DMS79 treated with DMSO at 0.1 percent for 48 hours (cell line): Measurements from ENCODE around the gene CDX1.

Source experiments
- DNase-seq: peaks from one replicate; lab custom pipeline; 2025; lab: John Stamatoyannopoulos, UW

The CDX1 gene

DNA sequence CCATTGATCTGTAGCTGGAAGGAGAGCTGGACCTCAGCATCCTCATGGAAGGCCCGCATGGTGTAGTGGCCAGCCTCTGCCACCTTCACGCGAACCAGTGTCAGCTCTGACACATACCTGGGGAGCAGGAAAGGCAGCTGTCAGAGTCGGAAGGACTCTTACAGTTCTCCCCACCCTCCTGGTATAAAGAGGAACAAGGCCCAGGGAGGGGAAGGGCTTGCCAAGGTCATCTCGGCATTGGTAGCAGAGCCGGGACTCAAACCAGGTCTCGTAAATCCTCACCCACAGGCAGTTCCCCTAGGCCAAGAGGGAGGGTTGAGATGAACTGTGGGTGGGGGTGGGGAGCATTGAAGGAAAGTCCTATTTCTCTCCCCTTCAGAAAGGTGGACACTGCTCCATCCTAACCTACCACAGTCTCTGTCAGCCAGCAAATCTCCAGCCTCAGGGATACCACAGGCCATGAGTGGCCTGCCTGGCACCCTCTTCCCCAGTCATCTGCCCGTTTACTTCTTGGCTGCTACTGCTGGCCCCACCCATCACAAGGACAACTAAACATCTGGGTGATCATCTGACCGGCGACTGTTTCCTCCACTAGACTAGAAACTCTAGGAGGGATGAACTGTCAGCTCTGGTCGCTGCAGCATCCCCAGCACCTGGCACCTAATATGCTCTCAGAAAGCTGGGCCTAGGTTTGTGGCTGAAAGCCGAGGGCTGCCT lies 34.4 kb upstream of the CDX1 start:
- no peak for DNase-seq

DNA sequence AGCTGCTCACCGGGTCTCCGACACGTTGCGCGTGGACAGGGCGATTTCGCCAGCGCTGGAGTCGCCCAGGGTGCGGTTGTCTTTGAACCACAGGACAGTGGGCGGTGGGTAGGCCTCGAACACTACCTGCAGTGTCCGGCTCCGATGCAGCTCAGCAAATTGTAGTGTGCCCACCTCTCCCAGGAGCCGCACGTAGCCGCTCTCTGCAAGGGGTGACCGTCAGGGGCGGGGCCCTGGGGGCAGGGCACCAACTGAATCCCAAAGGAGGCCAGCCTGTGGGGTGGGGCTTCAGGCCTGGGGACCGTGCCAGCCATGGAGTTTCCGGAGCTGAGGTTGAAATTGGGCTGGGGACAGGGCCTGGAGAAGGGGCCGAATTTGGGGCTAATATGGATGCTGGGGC lies 33.8 kb upstream of the CDX1 start:
- DNase-seq: no peak

DNA sequence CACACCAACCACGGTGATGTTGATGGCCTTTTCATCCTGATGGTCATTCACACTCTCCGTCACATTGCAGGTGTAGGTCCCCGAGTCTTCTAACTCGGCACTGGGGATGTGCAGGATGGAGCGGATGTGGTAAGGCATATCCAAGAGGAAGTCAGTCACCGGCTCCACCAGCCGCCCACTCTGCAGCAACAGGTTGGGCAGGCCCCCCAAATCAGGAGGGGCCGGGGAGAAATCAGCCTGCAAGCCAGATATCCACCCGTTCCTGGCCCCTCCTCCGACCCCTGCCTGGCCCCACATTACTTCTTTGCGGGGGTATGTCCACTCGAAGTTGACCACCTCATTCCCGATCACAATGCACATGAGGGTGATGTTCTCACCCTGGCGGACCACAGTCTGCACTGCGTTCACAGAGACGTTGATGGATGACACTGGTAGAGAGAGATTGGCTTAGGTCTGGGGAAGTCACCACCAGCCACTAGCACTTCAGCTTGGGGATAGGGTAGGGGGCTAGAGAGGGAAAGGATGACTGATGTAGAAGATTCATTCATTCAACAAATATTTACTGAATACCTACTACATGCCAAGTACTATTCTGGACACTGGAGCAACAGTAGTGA lies 32.9 kb upstream of the CDX1 start:
- no peak for DNase-seq

DNA sequence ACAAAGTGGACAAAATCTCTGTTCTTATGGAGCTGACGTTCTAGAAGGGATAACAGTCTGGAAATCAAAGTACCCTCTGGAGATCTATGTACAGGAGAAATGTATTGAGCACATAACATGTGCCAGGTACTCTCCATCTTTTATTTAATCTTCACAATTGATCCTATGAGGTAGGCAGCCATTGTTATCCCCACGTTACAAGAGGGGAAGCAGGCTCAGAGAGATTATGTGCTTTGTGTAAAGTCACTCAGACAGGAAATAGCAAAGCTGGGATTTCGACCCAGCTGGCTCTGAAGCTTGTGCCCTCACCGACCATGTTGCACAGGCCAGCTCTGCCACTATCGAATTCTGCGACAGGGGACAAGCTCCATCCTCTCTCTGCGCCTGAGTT lies 32.4 kb upstream of the CDX1 start:
- no peak for DNase-seq

DNA sequence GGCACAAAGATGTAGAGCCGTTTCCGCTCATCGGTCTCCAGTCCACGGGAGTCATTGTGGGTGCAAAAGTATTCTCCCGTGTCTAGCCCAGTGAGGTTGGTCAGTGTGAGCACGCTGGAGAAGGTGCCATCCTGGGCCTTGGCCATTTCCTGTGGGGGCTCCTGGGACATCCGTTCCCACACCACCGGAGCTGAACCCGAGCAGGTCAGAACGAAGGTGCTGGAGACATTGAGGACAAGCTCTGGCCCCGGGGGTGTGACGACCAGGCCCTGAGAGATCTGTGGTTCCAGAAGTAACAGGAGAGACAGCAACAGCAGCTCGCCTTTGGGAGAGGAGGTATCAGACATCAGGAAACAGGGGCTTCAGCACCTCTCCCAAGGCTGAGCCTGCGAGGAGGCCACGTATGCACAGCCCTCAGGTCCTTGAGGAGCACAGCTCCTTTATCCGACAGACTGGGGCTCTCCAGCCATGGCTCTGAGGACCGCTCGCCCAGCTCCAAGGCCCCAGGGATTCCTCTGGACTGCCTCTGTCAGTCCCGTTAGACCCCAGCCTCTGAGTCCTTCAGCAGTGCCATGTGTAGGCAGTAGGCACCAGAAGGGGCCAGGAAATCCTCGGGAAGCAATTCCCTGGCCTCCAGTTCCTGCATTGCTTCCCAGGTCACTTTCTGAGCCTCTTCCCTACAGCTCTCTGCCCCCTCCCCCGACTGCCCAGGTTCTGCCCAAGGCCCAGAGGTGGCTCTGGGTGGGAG lies 30.8 kb upstream of the CDX1 start:
- DNase-seq: no peak

DNA sequence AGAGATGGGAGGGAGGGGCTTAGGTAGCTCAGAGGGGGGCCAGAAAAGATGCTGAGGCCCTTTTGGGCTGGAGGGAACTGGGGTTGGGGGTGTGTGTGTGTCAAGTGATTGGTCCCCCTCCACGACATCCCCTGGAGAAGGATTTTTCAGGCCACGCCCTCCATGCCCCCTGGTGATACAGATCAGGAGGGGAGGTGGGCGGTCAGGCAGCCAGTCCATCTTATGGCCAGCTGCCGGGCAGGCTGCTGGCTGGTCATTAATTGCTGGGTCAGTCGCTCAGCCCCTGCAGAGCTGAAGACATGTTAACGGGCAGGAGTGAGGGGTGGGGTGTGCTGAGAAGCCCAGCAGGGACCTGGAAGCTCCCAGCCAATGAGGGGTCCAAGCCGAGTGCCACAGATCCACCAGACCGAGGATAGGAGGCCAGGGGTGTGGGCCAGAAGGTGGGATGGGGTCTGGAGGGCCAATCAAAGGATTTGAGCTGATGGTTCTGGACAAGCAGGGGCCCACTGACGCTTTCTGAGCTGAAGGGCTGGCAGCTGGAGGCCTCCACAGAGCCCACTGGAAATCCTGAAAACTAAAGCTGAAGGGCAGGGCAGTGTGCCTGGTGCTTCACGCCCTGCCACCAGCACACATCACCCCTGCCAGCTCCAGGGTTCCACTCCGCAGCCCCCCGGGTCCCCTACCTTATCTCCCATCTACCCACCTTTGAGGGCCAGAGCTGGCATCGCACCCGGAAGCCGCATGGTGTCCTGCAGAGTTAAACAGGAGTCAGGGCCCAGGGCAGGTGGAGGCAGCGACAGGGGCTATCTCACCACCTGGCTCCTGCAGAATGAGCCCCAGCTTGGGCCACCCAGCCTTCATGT lies 30.0 kb upstream of the CDX1 start:
- no peak for DNase-seq

DNA sequence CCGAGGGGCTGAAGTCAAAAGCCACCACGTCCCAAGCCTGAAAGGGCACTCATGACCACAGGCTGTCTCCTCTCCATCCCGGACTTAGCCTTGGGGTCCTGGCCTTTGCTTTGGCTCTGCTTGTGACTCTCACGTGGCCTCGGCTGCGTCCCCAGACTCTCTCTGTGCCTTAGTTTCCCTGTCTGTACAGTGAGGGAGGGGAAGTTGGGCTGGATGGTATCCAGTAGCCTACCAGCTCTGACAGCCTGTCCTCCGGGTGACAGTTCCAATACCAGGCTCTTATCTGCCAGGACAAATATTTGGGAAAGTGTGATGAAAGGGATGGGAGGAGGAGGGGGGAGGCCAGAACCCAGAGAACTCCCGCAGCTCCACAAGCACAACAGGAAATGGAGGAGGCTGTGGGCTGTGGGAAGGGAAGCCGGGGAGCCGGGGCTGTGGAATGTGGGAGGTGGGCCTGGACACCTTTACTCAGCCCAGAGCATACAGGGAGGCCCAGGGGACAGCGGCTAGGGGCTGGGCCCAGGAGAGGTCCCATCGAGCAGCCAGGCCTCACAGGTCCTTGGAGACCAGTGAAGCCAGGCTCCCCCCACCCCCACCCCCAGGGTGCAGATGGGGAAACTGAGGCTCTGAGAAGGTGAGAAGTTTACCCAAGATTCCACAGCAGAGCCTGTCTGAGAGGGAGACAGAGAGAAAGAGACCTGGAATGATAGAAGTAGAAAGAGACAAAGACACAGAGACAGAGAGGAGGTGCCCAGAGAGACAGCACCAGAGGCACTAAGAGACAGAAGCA lies 29.2 kb upstream of the CDX1 start:
- DNase-seq: no peak

DNA sequence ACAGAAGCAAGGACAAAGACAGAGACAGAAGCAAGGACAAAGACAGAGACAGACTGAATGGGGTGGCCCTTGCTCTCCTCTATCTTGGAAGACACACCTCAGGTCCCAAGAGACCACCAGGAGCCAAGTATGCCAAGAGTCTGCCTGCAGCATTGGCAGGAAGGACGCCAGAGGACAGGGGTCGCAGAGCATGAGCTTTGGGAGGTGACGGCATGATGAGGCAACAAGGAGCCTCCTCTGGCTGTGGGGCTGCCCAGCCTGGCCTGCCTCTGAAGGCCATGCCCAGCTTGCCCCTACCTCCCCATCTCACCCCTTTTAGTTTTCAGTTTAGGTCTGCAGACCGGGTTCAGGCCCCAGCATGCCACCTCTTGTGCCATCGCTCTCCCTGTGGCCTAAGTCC lies 28.6 kb upstream of the CDX1 start:
- DNase-seq: no peak

DNA sequence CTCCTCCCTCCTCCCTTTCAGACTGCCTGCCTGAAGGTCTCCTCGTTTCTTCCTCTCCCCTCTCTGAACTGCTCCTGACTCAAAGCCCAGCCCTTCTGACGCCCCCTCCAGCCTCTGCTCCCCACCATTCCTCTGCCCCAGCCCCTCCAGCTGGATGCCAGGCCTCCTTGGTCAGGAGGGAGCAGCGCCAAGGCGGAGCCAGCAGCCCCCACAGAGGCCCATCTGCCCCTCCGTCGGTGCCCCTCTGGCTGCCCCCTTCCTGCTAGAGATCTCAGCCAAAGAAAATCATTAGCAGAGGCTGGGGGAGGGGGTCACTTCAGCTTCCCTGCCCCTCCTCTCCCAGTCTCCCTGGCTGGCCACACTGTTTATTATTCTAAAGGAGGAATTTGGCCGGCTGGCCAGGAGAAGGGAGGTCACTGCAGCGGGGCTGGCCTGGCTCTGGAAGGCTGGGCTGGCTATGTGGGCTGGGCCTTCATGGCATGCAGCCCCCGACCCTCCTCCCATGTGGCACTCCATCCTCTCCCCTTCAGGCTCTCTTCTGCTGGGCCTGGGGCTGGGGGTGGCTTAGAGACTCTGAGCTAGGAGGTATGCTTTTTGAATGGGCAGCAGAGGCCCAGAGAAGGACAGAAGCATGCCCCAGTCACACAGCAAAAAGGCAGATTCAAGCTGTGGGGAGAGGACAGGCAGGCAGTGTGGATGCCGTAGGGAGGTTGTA lies 27.9 kb upstream of the CDX1 start:
- DNase-seq: no peak

DNA sequence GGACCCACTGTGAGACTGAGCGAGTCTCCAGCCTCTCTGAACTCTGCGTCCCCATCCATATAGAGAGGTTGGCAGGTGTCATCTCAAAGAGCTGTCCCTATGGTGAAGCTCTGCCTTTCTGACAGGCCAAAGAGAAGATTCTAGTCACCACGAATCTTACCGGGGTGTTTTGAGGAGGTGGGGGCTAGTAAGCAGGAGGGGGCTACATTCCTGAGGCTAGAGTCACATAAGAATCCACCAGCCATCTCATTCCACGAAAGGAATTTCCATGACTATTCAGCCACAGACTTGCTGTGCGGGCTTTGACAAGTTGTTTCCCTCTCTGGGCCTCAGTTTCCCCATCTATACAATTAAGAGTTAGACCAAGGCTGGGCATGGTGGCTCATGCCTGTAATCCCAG lies 27.2 kb upstream of the CDX1 start:
- DNase-seq: no peak

DNA sequence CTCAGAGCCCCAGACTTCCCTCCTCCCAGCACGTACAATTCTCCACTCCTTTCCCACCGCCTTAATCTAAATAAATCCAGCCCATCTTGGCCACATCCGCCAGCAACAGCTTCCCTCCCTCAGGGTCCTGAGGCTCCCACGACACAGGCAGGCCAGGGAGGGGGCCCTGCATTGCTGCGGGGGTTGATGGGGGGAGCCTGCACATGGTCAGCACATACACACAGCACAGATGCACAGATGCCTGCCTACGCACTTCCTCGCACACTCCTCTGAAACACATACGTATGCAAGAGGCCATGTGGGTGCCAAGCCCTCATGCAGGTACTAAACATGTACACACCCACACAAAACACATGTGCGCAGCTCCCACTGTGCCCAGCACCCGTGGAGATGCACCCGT lies 25.7 kb upstream of the CDX1 start:
- no peak for DNase-seq

DNA sequence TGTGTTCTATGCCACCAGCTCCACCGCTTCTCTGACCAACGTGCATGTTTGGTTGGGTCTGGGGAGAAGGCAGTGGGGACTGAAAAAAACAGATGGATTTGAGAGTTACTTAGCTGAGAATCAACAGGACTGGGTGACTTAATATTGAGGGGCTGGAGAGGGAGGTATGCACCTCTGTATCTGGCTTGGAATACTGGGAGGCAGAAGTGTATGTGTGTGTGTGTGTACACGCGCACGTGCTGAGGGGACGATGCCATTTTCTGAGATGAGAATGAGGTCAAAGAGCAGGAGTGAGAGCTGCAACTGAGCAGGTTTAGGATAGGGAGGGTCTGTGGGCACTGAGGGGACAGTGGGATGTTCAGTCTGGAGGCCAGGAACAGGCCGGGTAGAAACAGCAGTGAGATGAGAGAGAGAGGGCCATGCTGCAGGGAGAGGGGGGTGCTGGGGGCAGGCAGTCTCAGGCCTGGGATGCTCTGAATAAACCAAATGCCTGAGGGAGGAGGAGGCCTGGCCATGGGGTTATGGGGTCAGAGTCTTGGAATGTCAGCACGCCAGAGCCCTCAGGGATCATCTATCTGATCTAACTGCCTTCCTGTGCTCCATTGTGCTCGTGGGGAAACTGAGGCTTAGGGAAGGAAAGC lies 24.9 kb upstream of the CDX1 start:
- DNase-seq: no peak

DNA sequence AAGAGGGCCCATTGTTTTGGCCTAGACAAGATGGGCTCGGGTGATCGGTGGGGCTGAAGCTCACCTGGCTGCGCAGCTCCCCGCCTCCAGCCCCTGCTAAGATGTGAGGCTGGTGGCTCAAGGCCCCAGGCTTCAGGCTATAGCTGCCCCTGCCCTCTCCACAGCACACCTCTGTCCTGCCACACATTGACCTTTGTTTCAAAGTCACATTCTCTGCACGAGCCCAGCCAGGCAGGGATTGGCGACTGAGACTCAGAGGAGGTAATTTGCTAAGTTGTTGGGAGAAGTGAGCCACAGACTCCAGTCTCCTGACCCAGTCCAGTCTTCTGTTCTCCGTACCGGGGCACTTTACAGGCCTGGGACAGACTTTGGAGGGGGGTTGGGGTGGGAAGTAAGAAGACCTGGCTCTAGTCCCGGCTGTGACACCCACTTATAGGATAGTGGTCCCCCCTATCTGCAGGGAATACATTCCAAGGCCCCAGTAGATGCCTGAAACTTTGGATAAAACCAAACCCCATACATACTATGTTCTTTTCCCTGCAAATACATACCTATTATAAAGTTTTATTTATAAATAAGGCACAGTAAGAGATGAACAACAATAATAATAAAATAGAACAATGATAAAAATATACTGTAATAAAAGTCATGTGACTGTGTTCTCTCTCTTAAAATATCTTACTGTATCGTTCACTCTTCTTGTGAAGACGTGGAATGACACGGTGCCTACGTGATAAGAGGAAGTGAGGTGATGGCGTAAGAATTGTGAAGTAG lies 24.2 kb upstream of the CDX1 start:
- DNase-seq: no peak

DNA sequence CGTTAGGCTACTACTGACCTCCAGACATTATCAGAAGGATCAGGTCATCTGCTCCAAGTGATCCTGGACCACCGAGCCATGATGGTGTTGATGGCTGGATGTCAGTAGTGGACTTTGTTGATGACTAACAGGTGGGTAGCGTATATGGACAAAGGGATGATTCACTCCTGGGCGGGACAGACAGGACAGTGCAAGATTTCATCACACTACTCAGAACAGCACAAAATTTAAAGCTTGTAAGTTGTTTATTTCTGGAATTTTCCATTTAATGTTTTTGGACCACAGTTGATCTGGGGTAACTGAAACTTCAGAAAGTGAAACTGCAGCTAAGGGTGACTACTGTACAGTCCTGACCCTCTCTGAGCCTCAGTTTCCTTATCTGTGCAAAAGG lies 23.6 kb upstream of the CDX1 start:
- no peak for DNase-seq

DNA sequence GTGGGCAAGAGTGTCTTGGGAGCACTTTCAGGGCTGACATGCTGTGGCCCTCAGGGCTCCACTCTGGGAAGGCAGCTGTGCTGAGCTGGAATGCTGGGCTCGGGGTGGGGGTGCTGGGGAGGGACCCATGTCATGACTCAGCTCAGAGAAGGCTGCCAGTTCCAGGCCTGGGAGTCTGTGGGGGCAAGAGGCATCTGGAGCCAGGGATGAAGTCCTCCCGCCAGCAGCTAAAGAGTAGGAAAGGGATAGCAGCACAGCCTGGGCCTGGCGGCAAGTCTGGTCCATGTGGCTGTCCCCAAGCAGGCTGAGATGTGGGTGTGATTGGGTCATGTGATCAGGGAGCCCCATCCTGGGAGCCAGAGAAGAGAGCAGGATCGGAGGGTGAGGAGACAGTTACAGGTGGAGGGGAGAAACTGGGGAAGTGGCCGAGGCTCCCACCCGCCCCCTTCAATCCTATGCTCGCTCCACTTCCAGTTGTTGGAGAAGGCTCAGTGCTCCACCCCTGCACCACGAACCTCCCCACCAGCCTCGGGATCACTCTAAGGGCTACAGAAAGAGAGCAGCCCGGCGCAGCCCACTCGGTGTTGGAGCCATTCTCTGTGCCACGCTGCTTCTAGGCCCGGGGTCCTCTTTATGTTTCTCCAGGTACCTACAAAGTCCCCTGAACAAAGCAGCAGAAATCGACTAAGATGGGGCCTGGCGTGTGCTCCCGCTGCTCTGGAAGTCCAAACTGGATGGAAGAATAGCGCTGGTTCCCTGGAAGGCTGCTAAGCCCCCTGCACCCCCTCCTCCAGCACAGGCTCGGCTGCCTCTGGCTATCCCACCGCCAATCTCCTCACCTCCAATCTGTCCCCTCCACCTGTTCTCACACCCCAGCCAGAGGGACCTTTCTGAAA lies 23.0 kb upstream of the CDX1 start:
- no peak for DNase-seq

DNA sequence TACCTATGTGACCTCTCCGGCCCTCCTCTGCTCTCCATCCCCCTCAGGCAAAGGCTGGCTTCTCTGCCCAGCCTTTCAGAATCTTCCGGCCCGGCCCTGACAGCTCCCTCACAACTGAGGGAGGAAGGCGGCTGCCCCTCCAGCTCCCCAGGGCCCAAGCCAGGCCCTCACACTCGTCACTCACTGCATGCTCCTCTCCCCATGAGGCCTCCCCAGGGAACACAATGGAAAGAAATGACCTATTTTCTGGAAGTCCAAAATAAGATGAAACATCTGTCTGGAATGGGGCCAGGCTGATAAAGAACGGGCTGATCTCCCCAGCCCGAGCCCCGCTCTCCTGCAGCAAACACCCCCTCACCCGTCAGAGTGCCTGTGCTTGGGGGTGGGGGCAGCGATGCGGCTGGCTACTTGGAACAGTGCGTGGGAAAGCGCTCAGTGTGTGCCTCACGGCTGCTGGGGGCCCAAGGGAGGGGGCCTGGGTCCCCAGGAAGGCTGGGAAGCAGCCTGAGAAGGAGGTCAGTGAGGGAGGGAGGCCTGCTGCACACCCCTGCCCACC lies 22.3 kb upstream of the CDX1 start:
- DNase-seq: no peak

DNA sequence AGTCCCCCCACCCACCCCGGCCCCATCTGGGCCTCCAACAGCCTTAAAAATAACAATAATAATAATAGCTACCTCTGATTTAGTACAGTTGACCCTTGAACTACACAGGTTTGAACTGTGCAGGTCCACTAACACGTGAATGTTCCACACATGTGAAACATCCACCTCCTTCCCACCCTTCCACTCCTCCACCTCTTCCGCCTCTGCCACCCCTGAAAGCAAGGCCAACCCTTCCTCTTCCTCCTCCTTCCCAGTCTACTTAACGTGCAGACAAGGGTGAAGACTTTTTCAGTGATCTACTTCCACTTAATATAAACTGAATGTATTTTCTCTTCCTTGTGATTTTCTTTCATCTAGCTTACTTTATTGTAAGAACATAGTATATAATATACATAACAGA lies 21.7 kb upstream of the CDX1 start:
- DNase-seq: no peak

DNA sequence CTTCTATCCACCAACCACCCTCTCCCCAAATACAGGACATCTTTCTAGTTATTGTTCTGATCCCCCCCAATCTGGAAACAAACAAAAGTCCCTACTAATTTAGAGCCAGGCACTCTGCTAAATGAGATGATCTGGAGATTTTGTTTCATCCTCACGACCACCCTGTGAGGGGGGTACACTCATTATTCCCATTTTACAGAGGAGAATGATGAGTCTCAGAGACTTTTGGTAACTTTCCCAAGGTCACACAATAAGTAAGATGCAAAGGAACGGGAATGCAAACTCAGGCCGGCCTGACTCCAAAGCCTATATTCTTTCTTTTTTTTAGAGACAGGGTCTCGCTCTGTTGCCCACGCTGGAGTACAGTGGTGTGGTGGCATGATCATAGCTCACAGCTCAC lies 20.3 kb upstream of the CDX1 start:
- no peak for DNase-seq
